EL (cell line): ENCODE measurements around the gene ZNF511.

Experiments
- DNase-seq: peaks from one replicate; pipeline ENCODE4 v3.0.0-alpha.2; 2016

ZNF511 gene

DNA sequence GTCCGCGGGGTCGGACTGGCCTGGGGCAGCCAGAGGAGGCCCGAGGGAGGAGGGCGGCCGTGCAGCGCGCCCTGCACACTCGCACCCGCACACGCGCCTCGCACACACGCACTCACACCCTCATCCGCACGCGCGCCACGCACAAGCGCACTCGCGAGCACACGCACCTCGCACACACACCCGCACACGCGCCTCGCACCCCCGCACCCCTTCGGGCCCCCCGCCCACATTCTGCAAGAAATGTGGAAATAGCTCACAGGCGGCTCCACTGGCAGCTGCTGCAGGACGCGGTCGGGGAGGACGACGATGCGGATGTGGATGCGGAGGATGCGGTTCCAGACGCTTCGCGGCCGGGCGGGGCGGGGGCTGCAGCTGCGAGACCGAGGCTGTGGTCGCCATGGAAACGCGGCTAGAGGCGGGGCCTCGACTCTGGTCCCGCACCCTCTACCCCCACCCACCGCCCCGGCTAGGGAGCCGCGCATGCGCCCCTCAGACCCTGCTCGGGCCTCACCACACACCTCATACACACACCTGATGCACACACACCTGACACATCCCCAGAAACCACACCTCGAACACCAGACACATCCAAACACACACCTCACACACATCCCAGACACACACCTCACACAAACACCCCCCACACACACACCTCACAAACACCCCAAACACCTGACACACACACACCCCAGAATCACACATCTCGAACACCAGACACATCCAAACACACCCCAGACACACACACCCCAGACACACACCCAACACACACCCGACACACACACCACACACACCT lies 28.1 kb downstream of the ZNF511 start, which contains the start of gene CALY:
CALY (minus strand) TSS at position 320 of the 793 bp plus-strand sequence. CDS start 7,907 bp downstream, outside the sequence.
- DNase-seq = no peak

GRCh38 chr10:133337370-133337725 lies 28.6 kb downstream of the ZNF511 start:
- no peak for DNase-seq

GRCh38 chr10:133338080-133339071 lies 29.7 kb downstream of the ZNF511 start:
- no peak for DNase-seq

GRCh38 chr10:133339708-133340380 lies 31.1 kb downstream of the ZNF511 start:
- DNase-seq = no peak

DNA sequence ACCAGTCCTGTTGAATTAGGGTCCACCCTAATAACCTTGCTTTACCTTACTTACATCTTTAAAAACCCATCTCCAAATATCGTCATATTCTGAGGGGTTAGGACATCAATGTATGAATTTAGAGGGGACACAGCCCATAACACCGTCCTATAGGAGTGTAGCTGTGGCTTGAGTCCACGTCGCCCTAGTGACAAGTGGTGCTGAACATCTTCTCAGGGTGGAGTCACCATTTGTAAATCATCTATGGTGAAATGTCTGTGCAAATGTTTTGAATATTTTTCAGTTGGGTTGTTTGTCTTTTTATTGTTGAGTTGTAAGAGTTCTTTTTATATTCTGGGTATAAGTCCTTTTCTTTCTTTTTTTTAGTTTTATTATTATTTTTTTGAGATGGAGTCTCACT lies 33.3 kb downstream of the ZNF511 start:
- DNase-seq = no peak

DNA sequence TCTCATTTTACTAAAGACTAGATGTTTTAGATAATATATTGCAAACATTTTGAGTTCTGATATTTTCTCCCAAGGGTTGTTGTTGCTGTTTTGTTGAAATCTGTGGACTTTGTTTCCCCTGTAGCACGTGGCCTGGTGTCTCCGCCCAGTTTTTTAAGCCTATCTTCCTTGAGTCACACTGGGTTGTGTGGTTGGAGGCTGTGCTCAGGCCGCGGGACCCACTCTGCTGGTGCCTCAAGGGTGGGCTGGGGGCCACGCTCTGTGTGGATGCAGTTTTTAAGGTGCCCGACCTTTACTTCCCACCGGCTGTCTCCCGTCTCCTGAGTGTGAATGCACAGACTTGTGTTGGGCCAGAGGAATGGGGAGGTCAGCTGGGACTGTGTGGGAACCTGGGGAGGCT lies 34.2 kb downstream of the ZNF511 start:
- DNase-seq = no peak

GRCh38 chr10:133343558-133343957 lies 34.8 kb downstream of the ZNF511 start:
- DNase-seq = no peak

GRCh38 chr10:133344236-133344635 lies 35.5 kb downstream of the ZNF511 start:
- DNase-seq = no peak

DNA sequence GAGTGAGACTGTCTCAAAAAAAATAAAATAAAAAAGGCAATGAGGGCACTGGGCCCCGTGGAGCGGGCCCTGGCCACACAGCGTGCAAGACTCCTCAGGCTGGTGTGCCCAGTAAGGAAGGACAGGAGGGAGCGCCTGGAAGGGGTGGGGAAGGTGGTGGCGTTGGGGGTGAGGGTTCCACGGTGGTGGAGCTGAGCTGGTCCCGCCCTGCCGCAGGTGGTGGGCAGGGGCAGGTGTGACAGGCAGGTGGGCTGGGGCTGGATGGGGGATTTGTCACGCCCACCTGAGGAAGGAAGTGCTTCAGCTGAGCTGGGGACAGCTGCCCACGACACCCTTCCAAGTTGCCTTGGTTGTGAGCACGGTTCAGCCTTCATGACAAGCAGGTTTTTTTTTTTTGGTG lies 37.7 kb downstream of the ZNF511 start:
- DNase-seq = no peak

GRCh38 chr10:133347710-133348517 lies 39.2 kb downstream of the ZNF511 start:
- DNase-seq = no peak

DNA sequence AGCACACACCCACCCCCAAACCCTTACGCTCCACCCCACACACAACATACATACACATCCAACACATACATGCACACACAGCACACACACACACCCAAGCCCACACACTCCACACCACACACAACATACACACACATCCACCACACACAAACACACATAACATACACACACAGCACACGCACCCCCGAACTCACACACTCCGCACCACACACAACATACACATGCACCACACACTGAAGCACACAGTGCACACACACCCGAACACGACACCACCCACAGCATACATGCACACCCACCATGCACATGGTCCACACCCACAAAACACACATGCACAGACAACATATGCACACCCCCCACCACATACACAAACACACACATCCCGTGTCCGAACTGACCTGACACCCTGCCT lies 40.5 kb downstream of the ZNF511 start:
- DNase-seq = no peak

DNA sequence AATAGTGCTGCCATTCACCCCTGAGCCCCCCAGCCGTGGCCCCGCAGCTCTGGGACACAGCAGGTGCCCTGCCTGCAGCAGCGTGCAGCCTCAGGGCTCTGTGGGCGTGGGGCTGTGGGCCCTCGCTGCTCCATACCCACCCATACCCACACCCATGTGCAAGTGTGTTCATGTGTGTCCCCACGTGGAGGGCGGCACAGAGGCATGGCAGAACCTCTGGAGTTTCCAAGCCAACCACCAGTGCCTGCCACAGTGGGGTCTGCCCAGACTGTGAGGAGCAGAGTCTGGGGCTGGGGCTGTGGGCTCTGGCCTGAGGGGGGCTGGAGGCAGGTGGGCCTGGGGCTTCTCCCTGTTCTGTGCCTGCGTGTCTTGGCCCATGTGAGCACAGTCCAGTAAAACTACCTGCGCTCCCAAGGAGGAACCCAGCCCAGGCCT lies 40.9 kb downstream of the ZNF511 start:
- no peak for DNase-seq

- DNase-seq = no peak
Measured at GRCh38 chr10:133350283-133350949, 41.7 kb downstream of the ZNF511 start.

GRCh38 chr10:133350950-133351329 lies 42.2 kb downstream of the ZNF511 start:
- no peak for DNase-seq

DNA sequence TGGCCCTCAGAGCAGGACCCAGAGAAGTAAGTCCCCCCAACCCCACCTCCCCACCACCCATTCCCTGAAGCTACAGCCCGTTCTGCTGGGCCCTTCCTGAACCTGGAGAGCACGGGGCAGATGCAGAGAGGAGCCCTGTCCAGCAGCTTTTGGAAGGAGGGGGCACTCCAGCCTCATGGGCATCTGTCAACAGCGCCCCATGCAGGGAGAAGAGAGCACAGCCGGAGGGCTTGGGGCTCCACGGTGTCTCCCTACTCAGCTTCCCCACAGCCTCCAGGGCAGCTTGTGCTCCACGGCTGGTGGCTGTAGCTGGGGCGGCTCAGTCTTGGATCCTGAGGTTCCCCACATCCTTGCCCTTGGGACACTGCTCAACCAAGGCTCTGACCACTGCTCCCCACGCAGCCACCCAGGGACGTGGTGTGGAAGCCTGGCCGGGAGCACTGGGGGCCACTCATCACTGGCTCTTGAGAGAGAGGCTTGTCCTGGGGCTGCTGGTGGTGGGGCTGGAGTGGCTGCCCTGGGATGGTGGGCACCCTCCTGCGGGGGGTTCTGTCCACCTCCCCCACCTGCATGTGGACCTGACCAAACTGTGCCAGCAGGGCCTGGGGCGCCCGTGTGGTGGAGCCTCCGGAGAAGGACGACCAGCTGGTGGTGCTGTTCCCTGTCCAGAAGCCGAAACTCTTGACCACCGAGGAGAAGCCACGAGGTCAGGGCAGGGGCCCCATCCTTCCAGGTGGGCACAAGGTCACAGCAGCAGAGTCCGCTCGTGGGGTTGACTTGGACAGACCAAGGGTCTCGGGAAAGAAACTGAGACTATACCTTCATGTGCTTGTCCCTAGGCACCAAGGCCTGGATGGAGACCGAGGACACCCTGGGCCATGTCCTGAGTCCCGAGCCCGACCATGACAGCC lies 42.9 kb downstream of the ZNF511 start:
- DNase-seq = no peak

DNA sequence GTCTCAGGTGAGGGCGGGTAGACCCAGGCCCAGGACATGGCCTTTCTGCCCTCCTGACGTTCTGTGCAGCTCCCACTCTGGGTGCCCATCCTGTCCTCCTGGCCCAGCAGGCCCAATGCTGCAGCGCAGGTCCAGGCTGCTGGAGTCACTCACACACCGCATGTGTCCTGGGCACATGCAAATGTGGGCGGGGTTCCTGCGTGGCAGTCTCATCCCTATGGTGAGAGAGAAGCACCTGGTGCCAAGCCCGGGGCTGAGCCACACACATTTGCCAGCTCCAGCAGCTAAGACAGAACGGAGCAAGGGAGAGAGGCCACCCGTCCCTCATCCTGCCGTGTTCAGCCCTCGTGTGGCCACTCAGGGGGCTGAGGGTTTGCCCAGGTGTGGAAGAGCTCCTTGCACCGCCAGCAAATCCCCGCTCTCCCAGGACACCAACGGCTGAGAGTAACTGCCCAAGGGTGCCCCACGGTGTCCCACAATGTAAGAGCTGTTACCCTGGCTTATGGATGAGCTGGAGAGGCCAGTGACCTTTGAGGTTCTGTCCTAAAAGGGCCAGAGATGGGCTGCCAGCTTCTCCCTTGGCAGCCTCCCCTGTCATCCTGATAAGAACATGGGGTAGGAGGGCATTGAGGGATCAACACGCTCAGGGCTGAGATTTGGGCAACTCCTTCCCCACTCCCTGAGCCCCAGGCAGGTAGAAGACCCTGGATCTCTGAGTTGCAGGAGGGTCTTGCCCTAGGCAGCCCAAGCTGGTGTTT lies 44.7 kb downstream of the ZNF511 start:
- no peak for DNase-seq

DNA sequence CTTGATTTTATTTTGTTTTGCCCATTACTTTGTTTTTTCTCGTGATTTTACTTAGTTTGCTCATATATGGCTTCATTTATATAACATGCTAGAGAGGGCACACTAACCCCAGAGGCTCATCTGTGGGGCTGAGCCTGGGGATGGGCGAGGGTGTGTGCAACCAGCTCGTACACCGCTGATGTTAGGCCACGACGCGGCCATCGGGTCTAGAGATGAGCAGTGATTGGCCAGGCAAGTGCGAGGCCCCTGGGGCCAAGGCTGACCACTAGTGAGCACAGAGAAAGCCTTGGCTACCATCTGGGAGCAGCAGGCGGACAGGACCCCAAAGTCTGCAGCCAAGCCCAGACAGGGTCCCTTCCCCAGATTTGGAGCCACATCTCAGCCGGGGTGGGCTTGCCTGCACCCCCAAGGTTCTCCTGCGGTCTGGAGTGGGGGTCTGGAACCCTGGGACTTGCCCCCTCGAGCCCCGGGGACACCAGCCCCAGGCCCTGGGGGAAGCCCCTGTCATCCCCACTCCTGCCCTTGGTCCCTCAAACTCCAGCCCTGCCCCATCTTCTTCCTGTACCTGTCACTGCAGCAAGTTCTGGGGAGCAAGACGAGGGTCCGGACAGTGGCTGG lies 45.4 kb downstream of the ZNF511 start:
- DNase-seq = no peak

GRCh38 chr10:133354672-133355240 lies 46.0 kb downstream of the ZNF511 start:
- DNase-seq = no peak

DNA sequence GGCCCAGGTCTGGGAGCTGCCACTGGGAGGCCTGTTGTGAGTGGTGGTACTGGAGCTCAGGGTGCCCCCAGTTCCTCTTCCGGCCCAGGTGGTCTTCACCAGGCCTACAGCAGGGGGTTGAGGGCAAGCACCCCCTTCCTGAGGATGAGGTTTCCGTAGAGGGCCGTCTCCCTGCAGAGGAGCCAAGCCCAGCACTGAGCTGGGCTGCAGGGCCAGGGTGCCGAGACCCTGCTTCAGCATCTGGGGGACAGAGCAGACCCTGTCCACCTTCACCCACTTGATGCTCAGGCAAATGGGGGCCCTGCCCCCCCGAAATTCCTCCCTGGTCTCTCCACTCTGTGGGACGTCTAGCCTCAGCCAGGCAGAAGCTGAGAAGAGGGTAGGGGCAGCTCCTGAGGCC lies 46.6 kb downstream of the ZNF511 start:
- no peak for DNase-seq
